HG02588 (cell line): ENCODE data around the gene RASA1.
"Not testable (repeated sequence)": the region's sequence is repeated elsewhere in the genome, so short reads cannot be mapped to it uniquely, and the experiment has no call there.

Experiments
- ATAC-seq: cut with Tn5 transposase; IDR thresholded peaks from one replicate; pipeline ENCODE4 v1.9.1; 2021; ENCODE audit warnings: mild to moderate bottlenecking, moderate library complexity; ENCODE audit not compliant: unreplicated experiment

Gene RASA1

DNA sequence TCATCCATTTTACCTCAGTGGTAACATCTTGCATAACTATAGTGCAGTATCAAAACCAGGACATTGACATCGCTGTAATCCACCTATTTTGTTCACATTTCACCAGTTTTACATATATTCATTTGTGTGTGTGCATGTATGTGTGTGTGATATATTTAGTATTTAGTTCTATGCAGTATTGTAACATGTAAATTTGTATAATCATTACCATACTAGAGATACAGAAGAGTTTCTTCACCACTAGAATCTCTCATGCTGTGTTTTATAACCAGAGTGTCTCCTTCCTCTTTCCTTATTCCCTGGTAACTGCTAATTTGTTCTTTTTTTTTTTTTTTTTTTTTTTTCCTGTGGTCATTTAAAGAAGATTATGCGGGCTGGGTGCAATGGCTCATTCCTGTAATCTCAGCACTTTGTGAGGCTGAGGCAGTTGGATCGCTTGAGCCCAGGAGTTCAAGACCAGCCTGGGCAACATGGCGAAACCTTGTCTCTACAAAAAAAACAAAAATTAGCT is 11.0 kb downstream of the RASA1 start:
- ATAC-seq = no peak

DNA sequence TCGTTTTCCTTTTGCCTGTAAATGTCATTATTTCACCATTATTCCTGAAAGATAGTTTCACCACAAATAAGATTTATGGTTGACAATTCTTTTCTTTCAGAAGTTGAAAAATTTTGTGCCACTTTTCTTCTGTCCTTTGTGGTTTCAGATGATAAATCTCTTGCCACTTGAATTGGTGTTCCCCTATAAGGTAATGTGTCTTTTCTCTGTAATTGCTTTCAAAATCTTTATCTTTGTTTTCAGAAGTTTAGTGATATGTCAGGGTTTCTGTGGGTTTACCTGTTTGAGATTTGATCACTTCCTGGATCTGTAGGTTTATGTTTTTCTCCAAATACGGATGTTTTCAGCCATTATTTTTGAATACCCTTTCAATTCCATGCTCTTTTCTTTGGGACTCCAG is 14.6 kb downstream of the RASA1 start:
- no peak for ATAC-seq

- ATAC-seq = not testable (repeated sequence)
Measured at GRCh38 chr5:87287266-87287665, 19.6 kb downstream of the RASA1 start.

DNA sequence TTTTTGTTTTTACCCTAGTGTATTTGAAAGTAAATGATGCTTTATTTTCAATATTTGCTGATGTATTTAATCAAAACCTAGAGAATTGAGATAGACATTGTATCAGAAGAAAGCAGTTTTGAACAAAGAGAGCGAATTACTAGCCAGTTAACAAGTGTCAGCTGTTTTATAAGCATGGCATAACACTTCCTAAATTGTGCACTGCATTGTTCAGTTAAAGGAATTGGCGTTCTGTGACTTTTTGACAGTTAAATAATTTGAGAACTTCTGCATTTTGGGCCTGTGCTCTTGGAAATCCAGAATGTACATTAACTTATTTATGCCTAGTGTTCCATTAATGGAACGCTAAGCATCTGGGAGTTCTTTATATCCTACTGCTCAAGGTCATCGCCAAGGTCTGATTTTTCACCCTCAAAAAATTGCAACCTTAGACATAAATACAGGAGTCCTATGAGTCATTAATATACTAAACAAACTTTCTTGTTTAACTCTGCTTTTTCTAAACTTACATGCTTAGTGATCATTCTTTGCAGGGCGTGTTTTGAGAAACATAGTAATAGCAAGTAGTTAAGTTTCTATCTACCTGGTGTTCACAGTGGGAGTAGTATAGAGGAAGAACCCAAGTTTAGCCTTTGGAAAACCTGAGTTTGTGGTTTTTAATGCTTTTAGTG is 31.1 kb downstream of the RASA1 start:
- ATAC-seq = no peak

GRCh38 chr5:87300176-87300575 is 32.5 kb downstream of the RASA1 start:
- no peak for ATAC-seq

DNA sequence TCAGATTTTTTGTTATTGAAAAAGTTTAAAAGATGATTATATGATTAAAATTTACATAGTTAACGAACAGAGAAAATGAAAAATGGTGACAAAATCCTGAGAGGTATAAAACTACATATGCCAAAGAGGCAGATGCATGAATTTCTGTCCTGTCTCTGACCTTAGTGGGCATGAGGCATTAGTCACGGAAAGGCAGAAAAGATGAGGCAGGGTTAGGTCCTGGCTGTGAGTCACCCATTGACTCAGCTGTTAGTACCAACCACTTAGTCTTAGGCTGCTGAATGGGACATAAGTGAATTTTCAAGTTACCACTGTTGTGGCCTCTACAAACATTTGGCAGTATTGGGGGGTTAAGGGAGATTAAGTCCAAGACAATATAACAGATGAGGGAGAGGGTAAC is 33.1 kb downstream of the RASA1 start:
- ATAC-seq = no peak

DNA sequence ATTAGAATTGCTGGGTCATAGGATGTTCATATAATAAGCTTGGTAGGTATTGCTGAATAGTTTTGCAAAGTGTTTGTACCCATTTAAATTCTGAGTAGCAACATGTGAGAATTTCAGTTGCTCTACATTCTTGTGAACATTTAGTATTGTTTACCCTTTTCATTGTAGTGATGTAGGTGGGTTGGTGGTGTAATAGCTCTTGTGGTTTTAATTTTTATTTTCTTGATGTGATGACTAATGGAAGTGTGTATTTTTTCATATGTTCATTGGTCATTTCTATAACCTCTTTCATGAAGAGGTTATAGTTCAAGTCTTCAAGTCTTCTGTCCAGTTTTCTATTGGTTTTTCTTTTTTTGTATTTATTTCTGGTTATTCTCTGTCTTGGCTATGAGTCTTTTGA is 34.4 kb downstream of the RASA1 start:
- no peak for ATAC-seq

DNA sequence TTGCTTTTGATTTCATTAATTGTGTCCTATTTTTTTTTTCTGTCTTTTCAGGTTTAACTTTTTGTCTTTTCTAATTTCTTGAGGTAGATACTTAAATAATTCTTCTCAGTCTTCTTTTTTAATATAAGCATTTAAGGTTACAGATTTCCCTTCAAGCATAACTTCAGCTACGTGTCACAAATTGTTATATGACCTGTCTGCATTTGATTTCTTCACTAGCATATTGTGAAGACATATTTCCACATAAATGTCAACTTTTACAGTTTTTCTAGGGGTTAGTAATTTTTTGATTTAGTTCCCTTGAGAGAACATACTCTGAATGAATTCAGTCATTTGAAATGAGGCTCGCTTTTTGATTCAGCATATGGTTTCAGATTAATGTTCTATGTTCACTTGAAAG is 35.6 kb downstream of the RASA1 start:
- ATAC-seq = no peak

DNA sequence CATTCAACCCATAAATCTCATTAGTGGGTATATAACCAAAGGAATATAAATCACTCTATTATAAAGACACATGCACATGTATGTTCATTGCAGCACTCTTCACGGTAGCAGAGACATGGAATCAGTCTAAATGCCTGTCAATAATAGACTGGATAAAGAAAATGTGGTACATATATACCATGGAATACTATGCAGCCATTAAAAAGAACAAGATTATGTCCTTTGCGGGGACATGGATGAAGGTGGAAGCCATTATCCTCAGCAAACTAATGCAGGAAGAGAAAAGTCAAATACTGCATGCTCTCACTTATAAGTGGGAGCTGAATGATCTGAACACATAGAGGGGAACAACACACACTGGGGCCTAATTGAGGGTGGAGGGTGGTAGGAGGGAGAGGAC is 38.4 kb downstream of the RASA1 start:
- not testable (repeated sequence) for ATAC-seq

- peak; percentile 95 for ATAC-seq
Measured at GRCh38 chr5:87307796-87308423, 40.2 kb downstream of the RASA1 start.

DNA sequence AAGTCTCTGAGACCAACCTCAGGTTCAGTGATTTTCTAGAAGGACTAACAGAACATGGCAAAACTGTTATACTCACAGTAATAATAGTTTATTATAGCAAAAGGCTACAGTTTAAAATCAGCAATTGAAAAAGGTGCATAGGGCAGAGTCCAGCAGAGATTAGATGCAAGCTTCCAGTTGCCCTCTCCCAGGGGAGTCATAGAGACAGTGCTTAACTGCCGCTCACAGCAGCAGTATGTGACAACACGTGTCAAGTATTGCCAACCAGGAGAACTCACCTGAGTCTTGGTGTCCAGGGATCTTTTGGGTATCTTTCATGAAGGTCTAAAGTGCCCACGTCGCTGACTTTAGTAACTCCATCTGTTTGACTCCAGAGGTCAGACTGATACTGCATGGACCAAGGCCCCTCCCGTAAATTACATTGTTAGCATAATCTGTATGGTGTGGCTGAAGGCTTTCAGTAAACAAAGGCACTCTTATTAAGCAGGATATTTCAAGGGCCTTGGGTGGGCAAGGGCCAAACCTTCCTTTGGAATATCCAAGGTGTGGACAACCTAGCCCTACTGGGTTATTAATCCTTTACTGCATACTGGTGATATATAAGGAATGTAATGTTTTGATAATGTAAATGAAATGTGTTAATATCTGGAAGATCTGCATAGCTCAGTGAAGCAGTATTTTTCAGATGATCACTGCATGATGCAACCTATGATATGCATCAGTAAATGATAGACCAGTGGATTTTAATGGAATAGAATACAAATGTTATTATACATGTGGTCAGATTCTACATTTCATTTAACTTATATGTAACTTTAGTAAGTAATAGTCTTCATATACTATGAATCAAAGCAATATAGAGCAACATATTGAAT is 44.0 kb downstream of the RASA1 start:
- ATAC-seq = no peak

GRCh38 chr5:87313216-87313615 is 45.5 kb downstream of the RASA1 start:
- no peak for ATAC-seq

DNA sequence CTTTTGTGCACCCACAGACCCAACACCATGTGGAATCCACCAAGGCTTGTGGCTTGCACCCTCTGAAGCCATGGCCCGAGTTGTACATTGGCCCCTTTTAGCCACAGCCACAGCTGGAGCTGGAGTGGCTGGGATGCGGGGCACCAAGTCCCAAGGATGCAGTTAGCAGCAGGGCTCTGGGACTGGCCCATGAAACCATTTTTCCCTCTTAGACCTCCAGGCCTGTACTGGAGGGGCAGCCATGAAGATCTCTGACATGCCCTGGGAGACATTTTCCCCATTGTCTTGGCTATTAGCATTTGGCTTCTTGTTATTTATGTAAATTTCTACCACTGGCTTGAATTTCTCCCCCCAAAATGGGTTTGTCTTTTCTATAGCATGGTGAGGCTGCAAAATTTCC is 51.8 kb downstream of the RASA1 start:
- no peak for ATAC-seq

- ATAC-seq = no peak
Measured at GRCh38 chr5:87321605-87322004, 53.9 kb downstream of the RASA1 start.

- ATAC-seq = no peak
Measured at GRCh38 chr5:87322381-87322780, 54.7 kb downstream of the RASA1 start.

DNA sequence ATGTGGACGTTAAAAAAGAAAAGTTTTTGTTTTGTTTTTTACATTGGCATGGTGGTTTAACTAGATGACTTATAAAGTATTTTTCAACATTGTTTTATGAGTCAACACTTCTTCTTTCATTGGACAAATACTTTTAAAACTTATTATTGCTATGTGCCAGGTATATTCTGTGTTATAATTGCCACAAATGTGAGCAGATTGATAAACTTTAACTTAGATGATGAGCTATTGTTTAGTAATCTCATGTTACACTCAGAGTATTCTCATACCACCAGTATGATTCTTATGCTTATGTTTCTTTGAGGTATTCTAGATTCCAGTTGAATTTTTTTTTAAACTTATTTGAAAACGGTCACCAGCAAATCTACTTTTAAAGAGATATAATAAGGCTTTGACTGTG is 60.3 kb downstream of the RASA1 start:
- no peak for ATAC-seq

GRCh38 chr5:87329114-87329513 is 61.4 kb downstream of the RASA1 start:
- ATAC-seq = no peak

DNA sequence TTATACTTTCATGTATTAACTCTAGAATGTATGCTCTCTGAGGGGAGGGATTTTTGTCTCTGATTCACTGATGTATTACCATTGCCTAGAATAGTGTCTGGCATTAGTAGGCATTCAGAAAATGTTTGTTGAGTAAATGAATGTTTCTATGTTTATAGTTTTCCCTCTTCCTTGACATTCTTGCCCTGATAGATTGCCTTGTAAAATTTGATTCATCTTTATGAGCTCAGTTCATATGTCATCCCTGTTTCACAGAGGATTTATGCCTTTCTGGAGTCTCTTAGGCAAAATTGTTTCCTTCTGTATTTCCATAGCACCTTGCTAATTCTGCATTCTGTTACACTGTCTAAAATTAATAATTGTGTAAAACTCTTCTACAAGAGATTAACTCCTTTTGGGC is 72.3 kb downstream of the RASA1 start:
- no peak for ATAC-seq

GRCh38 chr5:87340716-87341115 is 73.0 kb downstream of the RASA1 start:
- peak; percentile 100 for ATAC-seq

- ATAC-seq = no peak
Measured at GRCh38 chr5:87347272-87347671, 79.6 kb downstream of the RASA1 start.

DNA sequence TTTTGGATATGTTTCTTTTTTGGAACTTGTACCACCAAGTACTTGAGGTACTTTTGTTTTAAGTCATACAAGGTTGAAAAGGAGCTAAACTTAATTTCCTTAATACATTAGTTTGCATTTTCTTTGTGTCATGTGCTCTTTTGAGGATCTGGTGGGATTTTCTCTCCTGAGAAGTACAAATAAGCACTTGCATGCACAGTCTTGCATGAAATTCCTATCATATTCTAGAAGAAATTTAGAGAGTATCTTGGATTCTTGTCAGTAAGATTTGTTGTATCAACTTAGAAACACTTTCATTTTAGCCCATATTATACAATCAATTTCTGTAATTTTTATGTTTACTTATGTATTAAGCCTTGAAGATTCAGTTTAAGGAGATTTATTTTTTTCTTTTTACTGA is 80.2 kb downstream of the RASA1 start:
- ATAC-seq = no peak

GRCh38 chr5:87354496-87354895 is 86.8 kb downstream of the RASA1 start:
- ATAC-seq = peak; percentile 63
